ENCODE data around the gene ARHGEF10L. TPM values are rescaled to one million over a fixed set of nuclear protein-coding genes. Genes with fewer than 3 reads are reported as not detected.

ARHGEF10L gene
- total RNA-seq, 1 donor from 2014 or later, result 75.6 TPM

- H3K4me3 ChIP-seq, result no peak overlapping the region
- H3K9me3 ChIP-seq, result no peaks in the 10 kb centered on the region
- TF ChIP-seq POLR2A (IDR thresholded peaks at IDR 0.05) (no peak), CTCF (IDR thresholded peaks at IDR 0.05) (no peak), POLR2AphosphoS5 (IDR thresholded peaks at IDR 0.05; ENCODE audit: insufficient read depth in 1 of 2, low read depth in 1 of 2) (no peak)
- no peak for DNase-seq (ENCODE audit: extremely low spot score in 2 of 2)
- peaks cover 0 to 18% of the 10 kb centered on the region in 2 donors for H3K36me3 ChIP-seq
- peaks cover 10% of the 10 kb centered on the region for H3K4me1 ChIP-seq
- H3K27ac ChIP-seq, result no peak overlapping the region
- intact Hi-C loops (cut with DNase I), result no loop called here
- H3K27me3 ChIP-seq, result no peaks in the 10 kb centered on the region
Measured at GRCh38 chr1:17615959-17616358, 76.5 kb downstream of the ARHGEF10L start.

DNA sequence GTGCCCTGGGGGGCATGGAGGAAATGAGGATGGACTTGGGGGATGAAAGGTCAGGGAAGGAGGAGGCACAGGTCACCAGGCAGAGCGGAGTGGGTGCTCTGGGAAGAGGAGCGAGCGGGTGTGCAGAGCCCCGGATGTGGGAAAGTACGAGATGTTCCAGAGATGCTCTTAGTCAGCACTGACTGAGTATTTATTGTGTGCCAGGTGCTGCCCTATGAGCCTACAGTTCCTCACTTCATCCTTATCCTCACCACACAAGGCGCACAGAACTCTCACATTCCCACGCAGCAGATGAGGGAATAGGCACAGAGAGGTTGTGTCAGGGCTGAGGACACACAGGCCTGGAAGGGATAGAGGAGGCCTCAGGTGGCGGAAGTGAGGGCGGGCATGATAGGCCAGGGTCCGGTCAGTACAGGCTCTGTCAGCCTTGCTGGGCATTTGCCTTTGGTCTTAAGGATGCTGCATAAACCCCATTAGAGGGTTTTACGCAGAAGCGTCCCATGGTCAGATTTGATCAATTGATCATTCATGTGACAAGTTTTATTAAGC lies 77.3 kb downstream of the ARHGEF10L start:
- intact Hi-C loops (cut with DNase I), result no loop called here
- TF ChIP-seq POLR2AphosphoS5 (IDR thresholded peaks at IDR 0.05; ENCODE audit: insufficient read depth in 1 of 2, low read depth in 1 of 2) (no peak), POLR2A (IDR thresholded peaks at IDR 0.05) (no peak), CTCF (IDR thresholded peaks at IDR 0.05) (no peak)
- H3K27me3 ChIP-seq, result no peaks in the 10 kb centered on the region
- peaks cover 0 to 24% of the 10 kb centered on the region in 2 donors for H3K36me3 ChIP-seq
- H3K4me3 ChIP-seq, result no peak overlapping the region
- no peaks in the 10 kb centered on the region for H3K9me3 ChIP-seq
- no peak for DNase-seq (ENCODE audit: extremely low spot score in 2 of 2)
- peak overlapping the region; percentile 42 for H3K27ac ChIP-seq
- peaks cover 10% of the 10 kb centered on the region for H3K4me1 ChIP-seq

DNA sequence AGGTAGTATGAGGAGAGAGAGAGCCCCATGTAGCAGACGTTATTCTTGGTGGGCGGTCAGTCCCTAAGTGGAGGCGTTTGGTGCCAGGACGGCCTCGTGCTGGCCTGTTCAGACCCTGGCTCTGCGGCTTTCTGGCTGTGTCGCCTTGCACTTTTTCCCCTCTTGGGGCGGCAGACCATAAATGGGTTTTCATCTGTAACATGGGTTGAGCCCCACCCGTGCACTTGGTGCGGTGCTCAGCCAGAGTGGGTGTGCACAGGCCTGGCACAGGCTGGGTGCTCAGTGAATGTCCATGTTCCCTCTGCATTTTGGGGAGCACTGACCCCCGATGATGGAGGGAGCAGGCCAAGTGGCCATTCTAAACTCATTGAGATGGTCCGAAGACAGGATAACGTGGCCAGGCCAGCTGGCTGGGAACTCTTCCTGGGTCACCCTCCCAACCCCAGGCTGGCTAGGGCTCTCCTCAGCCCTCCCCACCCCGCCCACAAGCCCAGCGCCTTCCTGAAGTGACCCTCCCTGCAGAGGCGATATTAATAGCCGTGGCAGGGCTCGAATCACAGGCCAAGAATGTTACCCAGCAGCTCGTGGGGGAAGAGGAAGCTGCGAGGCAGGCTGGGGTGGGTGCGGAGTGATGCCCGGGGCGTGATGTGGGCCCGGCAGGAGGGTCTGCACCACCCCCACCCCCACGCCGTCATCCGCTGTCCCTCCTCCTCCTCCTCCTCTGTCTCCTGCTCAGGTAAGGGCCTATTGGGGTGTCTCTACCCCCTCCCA lies 78.5 kb downstream of the ARHGEF10L start:
- Histone ChIP-seq H3K27me3 (no peaks in the 10 kb centered on the region), H3K9me3 (no peaks in the 10 kb centered on the region), H3K27ac (peak overlapping the region; percentile 42), H3K4me3 (peak overlapping the region; percentile 14 to 28), H3K36me3 (peaks cover 0 to 35% of the 10 kb centered on the region in 2 donors), H3K4me1 (peaks cover 10% of the 10 kb centered on the region)
- intact Hi-C loops (cut with DNase I), result no loop called here
- TF ChIP-seq POLR2AphosphoS5 (IDR thresholded peaks at IDR 0.05; ENCODE audit: insufficient read depth in 1 of 2, low read depth in 1 of 2), result peak in 1 of 2 donors; percentile 53
- no peak for TF ChIP-seq POLR2A (IDR thresholded peaks at IDR 0.05)
- no peak for TF ChIP-seq CTCF (IDR thresholded peaks at IDR 0.05)
- no peak for DNase-seq (ENCODE audit: extremely low spot score in 2 of 2)

DNA sequence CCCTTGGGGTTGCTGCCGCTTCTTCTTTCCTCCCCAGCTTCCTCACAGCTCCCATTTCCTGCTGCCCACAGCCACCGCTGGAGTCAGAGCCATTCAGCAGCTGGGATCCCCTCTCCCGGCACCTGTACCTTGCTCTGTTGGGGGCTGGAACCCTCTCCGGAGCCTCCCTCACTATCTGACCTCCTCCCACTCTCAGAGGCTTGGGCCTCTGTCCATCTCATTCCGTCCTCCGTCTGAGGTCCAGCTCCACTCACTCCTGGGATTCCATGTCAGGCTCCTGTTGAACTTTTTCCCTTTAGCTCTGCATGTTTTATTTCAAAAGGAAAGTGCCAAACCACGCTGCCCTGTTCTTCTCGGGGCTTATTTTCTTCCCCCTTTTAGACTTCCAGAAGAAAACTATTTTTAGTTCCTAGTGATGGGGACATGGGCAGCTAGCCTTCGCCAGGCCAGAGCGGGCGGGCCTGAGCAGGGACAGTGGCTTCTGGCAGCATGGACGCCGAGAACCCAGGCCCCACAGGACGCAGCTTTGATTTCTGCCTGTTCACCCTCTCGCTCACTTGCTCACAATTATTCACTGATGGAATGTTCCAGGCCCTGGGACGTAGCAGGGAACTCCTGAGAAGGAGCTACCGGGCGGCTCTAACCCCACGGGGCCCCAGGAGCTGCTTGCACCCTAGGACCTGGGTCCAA lies 79.2 kb downstream of the ARHGEF10L start:
- H3K4me1 ChIP-seq, result peaks cover 10% of the 10 kb centered on the region
- peak overlapping the region; percentile 14 to 28 for H3K4me3 ChIP-seq

More for the DNA sequence above, 79.2 kb downstream of the ARHGEF10L start:
- H3K36me3 ChIP-seq, result peaks cover 0 to 41% of the 10 kb centered on the region in 2 donors
- DNase-seq (ENCODE audit: extremely low spot score in 2 of 2), result no peak
- peak overlapping the region; percentile 42 for H3K27ac ChIP-seq
- intact Hi-C loops (cut with DNase I), result no loop called here
- H3K27me3 ChIP-seq, result no peaks in the 10 kb centered on the region
- no peaks in the 10 kb centered on the region for H3K9me3 ChIP-seq
- TF ChIP-seq CTCF (IDR thresholded peaks at IDR 0.05) (no peak), POLR2AphosphoS5 (IDR thresholded peaks at IDR 0.05; ENCODE audit: insufficient read depth in 1 of 2, low read depth in 1 of 2) (peak in 1 of 2 donors; percentile 15)

All from vagina (tissue), 2 donors.